NCI-H1694 (cell line): ENCODE measurements around the gene SERPINI2.

ENCODE experiments used
- DNase-seq: peaks from one replicate; lab custom pipeline; 2025; lab: John Stamatoyannopoulos, UW

The SERPINI2 gene, protein sequence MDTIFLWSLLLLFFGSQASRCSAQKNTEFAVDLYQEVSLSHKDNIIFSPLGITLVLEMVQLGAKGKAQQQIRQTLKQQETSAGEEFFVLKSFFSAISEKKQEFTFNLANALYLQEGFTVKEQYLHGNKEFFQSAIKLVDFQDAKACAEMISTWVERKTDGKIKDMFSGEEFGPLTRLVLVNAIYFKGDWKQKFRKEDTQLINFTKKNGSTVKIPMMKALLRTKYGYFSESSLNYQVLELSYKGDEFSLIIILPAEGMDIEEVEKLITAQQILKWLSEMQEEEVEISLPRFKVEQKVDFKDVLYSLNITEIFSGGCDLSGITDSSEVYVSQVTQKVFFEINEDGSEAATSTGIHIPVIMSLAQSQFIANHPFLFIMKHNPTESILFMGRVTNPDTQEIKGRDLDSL

DNA sequence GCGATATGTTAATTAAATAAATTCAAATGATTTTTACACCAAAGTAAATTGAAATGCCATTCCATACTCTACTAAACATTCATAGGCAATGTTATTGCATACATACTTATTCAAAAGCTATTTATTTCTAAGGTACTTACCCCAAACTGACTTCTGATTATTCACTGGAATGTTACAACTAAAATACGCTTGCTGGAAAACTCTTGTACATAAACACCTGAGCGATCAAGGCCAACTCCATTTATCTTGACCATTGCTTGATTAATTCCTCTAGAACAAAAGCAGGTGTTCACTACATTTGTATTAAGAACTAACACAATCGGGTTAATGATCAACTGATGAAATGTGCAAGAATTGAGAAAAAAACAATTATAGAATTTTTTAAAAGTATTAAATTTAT lies at the start of gene SERPINI2:
Gene SERPINI2, minus strand, starts transcription at position 180 of the 400 bp plus-strand sequence. CDS start 2,208 bp downstream, outside the sequence.
- no peak for DNase-seq

DNA sequence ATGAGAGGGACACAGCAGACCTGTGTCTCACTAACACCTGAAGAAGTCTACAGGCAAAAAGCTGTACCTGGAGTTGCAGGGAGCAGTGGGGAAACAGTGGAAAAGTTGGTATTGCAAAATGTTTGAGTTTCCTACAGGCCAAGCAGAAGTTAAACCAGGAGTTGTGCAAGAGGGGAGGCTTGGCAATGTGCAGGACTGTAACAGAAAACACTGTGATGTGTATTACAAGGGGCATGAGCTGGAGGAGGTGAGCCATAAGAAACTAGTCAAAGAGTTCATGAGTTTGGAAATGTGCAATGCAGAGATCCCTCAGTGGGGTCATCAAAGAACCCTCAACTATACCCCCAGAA lies 47.1 kb upstream of the SERPINI2 start:
- DNase-seq, result no peak

GRCh38 chr3:167520266-167521005 lies 46.6 kb upstream of the SERPINI2 start:
- no peak for DNase-seq

- no peak for DNase-seq
These were observed 34.1 kb upstream of the SERPINI2 start for GRCh38 chr3:167507954-167508353.

DNA sequence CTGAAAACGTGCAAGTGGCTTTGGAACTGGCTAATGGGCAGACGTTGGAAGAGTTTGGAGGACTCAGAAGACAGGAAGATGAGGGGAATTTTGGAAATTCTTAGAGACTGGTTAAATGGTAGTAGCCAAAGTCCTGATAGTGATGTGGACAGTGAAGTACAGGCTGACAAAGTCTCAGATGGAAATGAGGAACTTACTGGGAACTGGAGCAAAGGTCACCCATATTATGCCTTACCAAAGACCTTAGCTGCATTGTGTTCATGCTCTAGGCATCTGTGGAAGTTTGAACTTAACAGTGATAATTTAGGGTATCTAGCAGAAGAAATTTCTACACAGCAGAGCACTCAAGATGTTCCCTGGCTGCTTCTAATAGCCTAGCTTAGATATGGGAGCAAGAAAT lies 28.6 kb upstream of the SERPINI2 start:
- DNase-seq, result no peak

- DNase-seq, result no peak
These were observed 28.1 kb upstream of the SERPINI2 start for GRCh38 chr3:167501941-167502340.

- no peak for DNase-seq
These were observed 24.1 kb upstream of the SERPINI2 start for GRCh38 chr3:167497903-167498302.

- no peak for DNase-seq
These were observed 19.4 kb upstream of the SERPINI2 start for GRCh38 chr3:167493244-167493643.

- DNase-seq, result no peak
These were observed 17.8 kb upstream of the SERPINI2 start for GRCh38 chr3:167491621-167492020.

- no peak for DNase-seq
These were observed 15.7 kb upstream of the SERPINI2 start for GRCh38 chr3:167489571-167489970.

DNA sequence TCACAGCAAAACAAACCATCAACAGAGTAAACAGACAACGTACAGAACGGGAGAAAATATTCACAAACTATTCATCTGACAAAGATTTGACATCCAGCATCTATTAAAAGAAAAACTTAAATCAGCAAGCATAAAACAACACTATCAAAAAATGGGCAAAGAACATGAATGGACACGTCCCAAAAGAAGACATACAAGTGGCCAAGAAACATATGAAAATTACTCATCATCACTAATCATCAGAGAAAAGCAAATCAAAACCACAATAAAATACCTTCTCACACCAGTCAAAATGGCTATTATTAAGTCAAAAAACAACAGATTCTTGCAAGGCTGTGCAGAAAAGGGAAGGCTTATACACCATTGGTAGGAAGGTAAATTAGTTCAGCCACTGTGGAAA lies 13.7 kb upstream of the SERPINI2 start:
- no peak for DNase-seq

- no peak for DNase-seq
These were observed 10.7 kb upstream of the SERPINI2 start for GRCh38 chr3:167484551-167484950.

DNA sequence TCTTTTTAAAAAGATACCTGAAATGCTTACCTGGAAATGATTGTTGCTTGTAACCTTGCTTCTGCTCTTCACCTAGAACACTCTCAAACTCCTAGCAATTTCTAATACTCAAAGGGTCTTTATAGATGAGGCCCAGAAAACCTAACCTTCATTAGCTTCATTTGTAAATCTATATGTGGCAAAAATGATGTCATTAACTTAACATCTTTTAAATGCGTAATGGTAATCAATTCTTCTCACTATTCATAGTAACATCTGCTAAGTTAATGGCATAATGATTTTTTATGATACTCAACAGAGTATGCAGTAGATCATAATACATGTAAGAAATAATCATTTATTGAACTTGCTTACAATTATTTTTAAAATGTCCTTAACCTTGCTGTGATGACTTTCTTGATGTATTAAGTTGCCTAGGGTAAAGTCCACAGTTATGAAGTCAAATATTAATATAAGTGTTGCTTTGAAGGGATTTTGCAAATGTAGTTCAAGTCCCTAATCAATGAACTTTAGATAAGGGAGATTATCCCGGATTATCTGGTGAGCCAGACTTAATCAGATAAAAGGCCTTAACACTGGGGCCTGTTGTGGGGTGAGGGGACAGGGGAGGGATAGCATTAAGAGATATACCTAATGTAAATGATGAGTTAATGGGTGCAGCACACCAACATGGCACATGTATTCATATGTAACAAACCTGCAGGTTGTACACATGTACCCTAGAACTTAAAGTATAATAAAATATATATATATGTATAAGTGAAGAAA lies 10.1 kb upstream of the SERPINI2 start:
- no peak for DNase-seq

GRCh38 chr3:167481164-167481563 lies 7.3 kb upstream of the SERPINI2 start:
- no peak for DNase-seq

DNA sequence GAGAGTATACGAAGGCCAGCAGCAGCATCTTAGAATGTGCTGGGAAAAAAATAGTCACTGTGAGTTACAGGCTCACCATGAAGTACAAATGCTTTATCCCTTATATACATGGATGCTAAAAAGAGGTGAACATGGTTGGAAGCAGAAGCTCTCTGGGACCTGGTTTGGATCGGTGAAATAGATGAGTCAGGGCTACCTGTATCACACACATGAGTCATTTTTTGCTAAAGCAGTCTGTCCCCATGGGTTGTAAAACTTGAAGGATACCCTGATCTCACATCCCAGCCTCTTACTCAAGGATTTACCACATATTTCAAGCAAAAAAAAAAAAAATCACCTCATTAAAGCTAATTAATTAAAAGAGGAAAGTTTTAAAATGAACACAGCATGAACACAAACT lies 6.9 kb upstream of the SERPINI2 start:
- DNase-seq, result no peak

GRCh38 chr3:167469381-167469780 lies 4.5 kb downstream of the SERPINI2 start:
- no peak for DNase-seq

- DNase-seq, result no peak
These were observed 5.8 kb downstream of the SERPINI2 start for GRCh38 chr3:167467848-167468611.

DNA sequence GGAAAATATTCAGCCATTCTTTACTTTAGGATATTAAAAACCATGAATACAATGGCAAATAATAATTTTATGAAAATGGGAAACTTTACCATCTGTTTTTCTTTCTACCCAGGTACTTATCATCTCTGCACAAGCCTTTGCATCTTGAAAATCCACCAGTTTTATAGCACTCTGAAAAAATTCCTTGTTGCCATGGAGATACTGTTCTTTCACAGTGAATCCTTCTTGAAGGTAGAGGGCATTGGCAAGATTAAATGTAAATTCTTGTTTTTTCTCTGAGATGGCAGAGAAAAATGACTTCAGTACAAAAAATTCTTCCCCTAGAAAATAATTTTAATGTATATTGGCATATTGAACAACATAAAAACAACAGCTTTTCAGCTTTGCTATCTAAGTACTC lies 6.9 kb downstream of the SERPINI2 start:
- DNase-seq, result no peak

- no peak for DNase-seq
These were observed 17.6 kb downstream of the SERPINI2 start for GRCh38 chr3:167456157-167456799.

GRCh38 chr3:167453815-167454214 lies 20.0 kb downstream of the SERPINI2 start:
- no peak for DNase-seq

- no peak for DNase-seq
These were observed 22.6 kb downstream of the SERPINI2 start for GRCh38 chr3:167451282-167451681.
